Measurements from ENCODE around the gene MPHOSPH8.

Gene MPHOSPH8

DNA sequence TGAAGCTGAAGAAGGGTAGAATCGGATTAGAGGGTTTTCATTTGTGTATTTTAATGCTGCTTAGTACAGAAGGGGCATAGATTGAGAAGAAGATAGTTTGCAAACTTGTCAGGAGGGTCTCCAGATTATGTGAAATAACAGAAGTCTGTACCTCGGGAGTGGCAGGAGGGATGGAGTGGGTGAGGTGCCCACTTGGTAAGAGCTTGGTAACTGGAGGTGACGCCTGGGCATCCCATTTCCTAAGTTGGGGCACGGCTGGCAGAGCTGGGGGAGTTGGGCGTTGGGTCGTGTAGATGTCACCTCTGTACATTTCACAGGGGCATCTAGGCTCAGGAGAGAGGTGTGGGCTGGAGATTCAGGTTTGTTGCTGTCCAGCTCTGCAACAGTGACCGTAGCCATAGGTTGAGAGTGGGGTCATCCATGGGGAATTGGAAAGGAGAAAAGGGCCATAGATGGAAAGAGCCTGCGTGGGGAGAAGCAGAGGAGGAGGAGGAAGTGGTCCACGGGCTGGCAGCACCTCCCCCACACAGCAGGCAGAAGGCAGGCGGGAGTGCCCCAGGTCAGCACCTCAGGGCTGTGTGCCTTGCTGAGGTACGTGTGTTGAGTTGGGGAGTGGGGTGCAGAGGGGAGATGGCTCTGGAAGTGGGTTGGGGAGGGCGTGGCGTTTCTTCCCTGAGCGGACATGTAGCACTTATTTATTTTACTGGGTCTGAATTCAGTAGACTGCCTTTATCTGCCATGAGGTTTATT is 31.2 kb downstream of the MPHOSPH8 start:
- no peak overlapping the region for H3K4me3 ChIP-seq (ENCODE audit: low read depth, low read length)
- DNase-seq (ENCODE audit: low read depth) = no peak
- no peak for TF ChIP-seq CTCF (conservative IDR thresholded peaks at IDR 0.05; ENCODE audit: low read depth, low read length)

DNA sequence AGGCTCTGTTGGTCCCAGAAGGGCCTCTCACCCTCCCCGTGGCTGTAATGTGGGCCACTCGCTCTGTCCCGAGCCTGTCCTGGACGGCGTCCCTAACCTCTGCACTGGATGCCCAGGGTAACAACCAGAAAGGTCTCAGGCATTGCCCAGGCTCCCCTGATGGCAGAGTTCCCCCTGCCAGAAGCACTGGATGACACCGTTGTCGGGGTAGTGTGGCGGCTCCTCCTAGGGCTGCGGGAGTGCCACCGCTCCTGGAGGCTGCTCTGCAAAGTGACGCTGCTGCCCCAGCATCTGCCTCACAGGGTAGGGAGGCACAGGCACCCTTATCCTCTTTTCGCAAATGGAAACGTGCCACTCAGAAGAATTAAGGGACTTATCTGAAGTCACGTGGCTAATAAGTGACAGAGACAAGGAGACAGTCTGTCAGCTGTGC is 32.0 kb downstream of the MPHOSPH8 start:
- no peak for DNase-seq (ENCODE audit: low read depth)
- TF ChIP-seq CTCF (conservative IDR thresholded peaks at IDR 0.05; ENCODE audit: low read depth, low read length) = no peak
- no peak overlapping the region for H3K4me3 ChIP-seq (ENCODE audit: low read depth, low read length)

- TF ChIP-seq CTCF (conservative IDR thresholded peaks at IDR 0.05; ENCODE audit: low read depth, low read length) = no peak
- H3K4me3 ChIP-seq (ENCODE audit: low read depth, low read length) = no peak overlapping the region
- DNase-seq (ENCODE audit: low read depth) = no peak
Observed at GRCh38 chr13:19668778-19669177, 35.3 kb downstream of the MPHOSPH8 start.

DNA sequence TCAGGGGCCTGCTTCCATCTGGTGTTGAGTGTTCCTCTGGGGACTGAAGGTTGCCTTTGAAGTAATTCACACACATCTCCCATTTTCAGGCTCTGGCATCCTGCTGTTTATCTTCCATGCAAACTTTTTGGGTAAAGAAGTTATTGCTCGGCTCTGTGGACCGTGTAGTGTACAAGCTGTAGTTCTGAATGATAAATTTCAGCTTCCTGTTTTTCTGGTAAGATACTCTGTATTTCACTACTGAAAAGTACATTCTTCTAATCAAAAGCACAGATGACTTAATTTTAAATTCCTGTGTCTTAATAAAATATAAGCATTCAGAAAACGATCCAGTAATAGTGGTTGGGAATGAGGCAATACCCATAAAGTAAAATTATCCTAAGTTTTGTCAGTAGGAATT is 36.7 kb downstream of the MPHOSPH8 start:
- H3K4me3 ChIP-seq (ENCODE audit: low read depth, low read length) = no peak overlapping the region
- TF ChIP-seq CTCF (conservative IDR thresholded peaks at IDR 0.05; ENCODE audit: low read depth, low read length) = no peak
- no peak for DNase-seq (ENCODE audit: low read depth)

- no peak overlapping the region for H3K4me3 ChIP-seq (ENCODE audit: low read depth, low read length)
- no peak for DNase-seq (ENCODE audit: low read depth)
- TF ChIP-seq CTCF (conservative IDR thresholded peaks at IDR 0.05; ENCODE audit: low read depth, low read length) = no peak
Observed at GRCh38 chr13:19672990-19673389, 39.5 kb downstream of the MPHOSPH8 start.

GRCh38 chr13:19673473-19674430 is 40.3 kb downstream of the MPHOSPH8 start:
- no peak for TF ChIP-seq CTCF (conservative IDR thresholded peaks at IDR 0.05; ENCODE audit: low read depth, low read length)
- DNase-seq (ENCODE audit: low read depth) = peak; percentile 42
- H3K4me3 ChIP-seq (ENCODE audit: low read depth, low read length) = no peak overlapping the region

Measured in choroid plexus epithelial cell (primary cell).